ENCODE results near the gene CDC42BPB.
A peak's percentile ranks its signal among the peaks of the same experiment; 100 is the strongest.

Gene CDC42BPB

DNA sequence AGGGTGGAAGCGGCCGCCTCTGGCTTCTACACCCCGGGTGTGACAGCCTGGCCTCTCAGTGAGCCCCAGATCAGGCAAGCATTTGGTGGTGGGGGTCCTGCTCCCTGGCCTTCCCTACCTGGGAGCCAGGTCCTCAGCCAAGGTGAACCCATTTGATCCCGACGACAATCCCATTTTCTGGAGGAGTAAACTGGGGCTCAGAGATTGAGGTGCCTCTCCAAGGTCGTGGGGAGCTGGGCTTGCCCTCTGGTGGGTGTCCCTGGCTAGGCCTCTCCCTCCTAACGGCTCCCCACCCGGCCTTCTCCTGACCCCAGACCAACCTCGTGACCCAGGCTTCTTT lies 34.5 kb upstream of the CDC42BPB start:
- no peak for DNase-seq (ENCODE audit: low spot score)
- TF ChIP-seq, protein P1, sequence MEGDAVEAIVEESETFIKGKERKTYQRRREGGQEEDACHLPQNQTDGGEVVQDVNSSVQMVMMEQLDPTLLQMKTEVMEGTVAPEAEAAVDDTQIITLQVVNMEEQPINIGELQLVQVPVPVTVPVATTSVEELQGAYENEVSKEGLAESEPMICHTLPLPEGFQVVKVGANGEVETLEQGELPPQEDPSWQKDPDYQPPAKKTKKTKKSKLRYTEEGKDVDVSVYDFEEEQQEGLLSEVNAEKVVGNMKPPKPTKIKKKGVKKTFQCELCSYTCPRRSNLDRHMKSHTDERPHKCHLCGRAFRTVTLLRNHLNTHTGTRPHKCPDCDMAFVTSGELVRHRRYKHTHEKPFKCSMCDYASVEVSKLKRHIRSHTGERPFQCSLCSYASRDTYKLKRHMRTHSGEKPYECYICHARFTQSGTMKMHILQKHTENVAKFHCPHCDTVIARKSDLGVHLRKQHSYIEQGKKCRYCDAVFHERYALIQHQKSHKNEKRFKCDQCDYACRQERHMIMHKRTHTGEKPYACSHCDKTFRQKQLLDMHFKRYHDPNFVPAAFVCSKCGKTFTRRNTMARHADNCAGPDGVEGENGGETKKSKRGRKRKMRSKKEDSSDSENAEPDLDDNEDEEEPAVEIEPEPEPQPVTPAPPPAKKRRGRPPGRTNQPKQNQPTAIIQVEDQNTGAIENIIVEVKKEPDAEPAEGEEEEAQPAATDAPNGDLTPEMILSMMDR (IDR thresholded peaks at IDR 0.05; ENCODE audit: extremely low read depth, missing control alignments), result no peak

DNA sequence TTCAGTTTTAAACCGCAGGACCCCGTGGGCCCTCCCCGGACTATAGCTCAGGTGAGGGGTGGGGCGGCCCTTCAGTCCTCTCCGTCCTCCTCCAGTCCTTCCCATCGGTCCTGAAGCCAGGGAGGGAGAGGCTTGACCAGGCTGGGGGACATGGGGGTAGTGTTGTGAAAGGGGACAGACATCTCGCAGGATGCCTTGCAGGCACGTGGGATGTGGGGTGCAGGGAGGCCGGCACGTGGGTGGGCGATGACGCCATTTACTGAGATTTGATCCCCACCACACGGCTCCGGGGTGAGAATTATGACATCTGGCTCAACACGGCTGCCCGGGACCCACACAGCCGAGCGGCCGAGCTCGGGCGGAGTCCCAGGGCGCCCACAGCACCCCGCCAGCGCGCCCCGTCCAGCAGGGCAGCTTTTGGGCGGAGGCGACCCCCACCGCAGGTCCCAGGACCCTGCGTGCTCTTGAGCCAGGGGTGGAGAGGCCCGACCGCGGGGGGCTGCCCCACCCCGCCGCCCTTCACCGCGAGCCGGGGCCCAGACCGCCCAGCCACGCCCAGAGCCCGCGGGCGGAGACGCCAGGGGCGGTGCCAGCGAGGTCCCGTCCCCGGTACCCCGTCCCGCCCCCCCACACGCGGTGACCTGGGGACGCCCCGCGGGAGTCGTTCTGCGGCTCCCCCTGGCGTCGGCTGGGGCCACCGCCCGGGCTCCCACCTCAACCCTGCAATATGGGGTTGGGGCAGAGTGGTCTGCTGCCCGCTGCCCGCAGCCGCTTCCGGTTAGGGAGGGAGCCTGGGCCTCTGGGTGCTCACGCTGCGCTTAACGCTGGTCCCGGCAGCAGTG lies 33.9 kb upstream of the CDC42BPB start:
- DNase-seq (ENCODE audit: low spot score), result peak; percentile 96
- TF ChIP-seq, protein P1 (IDR thresholded peaks at IDR 0.05; ENCODE audit: extremely low read depth, missing control alignments), result peak; percentile 57

DNA sequence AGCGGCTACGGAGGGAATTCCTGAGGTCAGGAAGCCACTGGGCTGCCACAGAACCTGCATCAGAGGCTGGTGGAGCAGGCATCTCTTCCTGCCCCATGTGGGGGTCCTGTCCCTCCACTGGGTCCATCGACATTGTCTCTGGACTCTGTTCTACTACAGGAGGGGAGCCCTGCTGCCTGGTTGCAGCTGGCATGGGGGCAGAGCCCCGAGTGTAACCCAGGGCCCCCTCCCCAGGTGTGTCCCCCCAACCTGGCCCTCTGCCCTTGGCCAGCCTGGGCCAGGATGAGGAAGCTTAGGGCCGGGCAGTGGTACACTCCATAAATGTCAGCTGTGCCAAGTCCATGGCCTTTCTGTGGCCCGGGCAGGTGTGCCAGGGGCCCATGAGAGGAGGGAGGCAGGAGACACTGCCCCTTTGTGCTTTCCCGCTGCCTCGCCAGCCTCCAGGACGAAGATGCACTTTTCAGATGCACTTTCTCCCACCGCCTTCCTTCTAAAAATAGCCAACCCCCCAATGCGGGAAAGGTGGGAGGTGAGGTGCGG lies 33.2 kb upstream of the CDC42BPB start:
- no peak for DNase-seq (ENCODE audit: low spot score)

DNA sequence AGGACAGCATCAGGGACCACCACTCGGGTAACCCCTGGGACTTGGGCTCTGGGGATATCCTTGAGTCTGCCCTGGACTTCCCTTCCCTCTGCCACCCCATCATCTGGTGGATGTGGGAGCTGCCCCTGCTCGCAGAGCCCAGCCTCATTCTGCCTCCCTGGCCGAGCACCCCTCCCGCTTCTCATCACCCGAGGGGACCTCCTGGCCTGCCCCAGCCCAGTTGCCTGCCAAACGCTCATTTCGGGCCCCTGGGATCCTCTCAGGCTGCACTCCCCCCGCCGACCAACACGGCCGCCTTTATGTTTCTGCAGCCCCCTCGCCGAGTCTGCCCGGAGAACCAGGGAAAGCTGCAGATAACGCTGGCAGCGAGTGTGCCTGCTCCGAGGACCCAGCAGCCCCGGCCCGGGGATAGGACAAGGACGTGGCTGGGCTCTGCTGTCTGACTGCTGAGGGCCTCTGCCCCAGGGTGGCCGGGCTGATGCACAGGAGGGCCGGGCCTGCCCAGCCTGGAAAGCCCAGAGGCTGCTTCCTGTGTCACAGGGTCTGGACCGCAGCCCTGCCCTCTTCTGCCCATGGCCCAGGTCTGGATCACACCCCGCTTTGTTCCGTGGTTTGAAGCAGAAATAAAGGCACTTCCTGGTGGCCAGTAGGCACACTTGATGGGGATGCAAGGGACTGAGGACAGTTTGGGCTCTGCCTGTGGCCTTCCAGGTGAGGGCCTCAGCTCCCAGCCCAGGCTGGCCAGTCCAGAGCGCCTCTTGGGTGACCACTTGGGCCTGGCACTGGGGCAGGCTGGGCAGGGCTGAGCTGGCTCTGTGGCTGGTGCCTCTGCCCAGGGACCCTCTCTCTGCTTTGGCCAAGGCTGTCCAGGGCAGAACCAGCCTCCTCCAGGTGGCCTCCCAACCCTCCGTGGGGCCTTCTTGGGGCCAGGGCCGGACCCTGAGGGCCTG lies 32.3 kb upstream of the CDC42BPB start:
- TF ChIP-seq, protein P1 (IDR thresholded peaks at IDR 0.05; ENCODE audit: extremely low read depth, missing control alignments), result no peak
- no peak for DNase-seq (ENCODE audit: low spot score)

More for the DNA sequence above, 33.2 kb upstream of the CDC42BPB start:
- TF ChIP-seq, protein P1 (IDR thresholded peaks at IDR 0.05; ENCODE audit: extremely low read depth, missing control alignments), result no peak

DNA sequence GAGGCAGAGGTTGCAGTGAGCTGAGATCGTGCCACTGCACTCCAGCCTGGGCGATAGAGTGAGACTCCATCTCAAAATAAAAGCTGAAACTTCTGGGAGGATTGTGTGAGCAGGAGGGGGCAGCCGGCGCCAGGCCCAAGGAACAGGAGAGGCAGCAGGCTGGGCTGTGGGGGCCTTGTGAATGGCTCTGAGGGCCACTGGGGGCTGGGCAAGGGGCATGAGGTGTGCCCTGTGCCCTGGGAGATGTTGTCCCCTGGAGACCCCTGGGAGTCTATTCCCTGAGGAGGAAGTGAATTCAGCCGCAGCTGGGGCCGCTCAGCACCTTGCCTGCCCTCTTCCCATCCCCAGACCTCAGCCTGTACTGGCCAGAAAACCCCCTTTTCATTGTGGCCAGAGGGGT lies 31.6 kb upstream of the CDC42BPB start:
- TF ChIP-seq, protein P1 (IDR thresholded peaks at IDR 0.05; ENCODE audit: extremely low read depth, missing control alignments), result no peak
- no peak for DNase-seq (ENCODE audit: low spot score)

DNA sequence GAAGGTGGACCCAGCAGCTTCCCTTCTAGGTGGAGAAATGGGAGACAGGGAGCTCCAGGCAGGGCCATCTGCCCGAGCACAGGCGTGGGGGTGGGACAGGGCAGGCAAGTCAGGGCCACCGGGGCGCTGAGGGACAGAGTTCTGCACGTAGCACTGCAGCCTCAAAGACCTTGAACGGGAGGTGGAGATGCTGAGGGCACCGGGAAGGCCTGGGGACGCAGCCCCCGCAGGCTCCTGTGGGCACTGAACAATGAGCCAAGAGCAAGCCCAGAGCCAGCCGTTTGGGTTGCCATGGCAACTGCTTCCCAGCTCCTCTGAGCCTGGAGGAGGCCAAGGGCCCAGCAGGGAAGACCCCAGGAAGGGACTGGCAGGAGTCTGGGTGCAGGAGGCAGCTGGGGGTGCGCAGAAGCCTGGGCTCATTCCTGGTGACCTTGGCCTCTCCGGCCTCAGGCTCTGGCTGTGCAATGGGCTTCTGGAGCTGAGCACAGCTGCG lies 30.0 kb upstream of the CDC42BPB start:
- no peak for DNase-seq (ENCODE audit: low spot score)
- TF ChIP-seq, protein P1 (IDR thresholded peaks at IDR 0.05; ENCODE audit: extremely low read depth, missing control alignments), result no peak
